NCI-H1694 (cell line): ENCODE measurements around the gene C16orf46.
"Not testable (repeated sequence)": the region's sequence is repeated elsewhere in the genome, so short reads cannot be mapped to it uniquely, and the experiment has no call there.

Experiments used
- DNase-seq: peaks from one replicate; lab custom pipeline; 2025; lab: John Stamatoyannopoulos, UW

C16orf46 gene

GRCh38 chr16:81077076-81077940, at the start of gene C16orf46:
Gene C16orf46, minus strand, starts transcription at chr16:81077238. Its CDS starts 13,283 bp downstream, at chr16:81063955.
- DNase-seq: peak; percentile 67

- DNase-seq: no peak
These were observed 46.2 kb upstream of the C16orf46 start for GRCh38 chr16:81123092-81123852.

GRCh38 chr16:81121474-81121990, 44.5 kb upstream of the C16orf46 start:
- DNase-seq: no peak

GRCh38 chr16:81117436-81117835, 40.4 kb upstream of the C16orf46 start:
- DNase-seq: no peak

- DNase-seq: no peak
These were observed 39.2 kb upstream of the C16orf46 start for GRCh38 chr16:81116285-81116684.

- no peak for DNase-seq
These were observed 35.4 kb upstream of the C16orf46 start for GRCh38 chr16:81112453-81112852.

- not testable (repeated sequence) for DNase-seq
These were observed 32.2 kb upstream of the C16orf46 start for GRCh38 chr16:81109274-81109673.

- DNase-seq: no peak
These were observed 30.5 kb upstream of the C16orf46 start for GRCh38 chr16:81107511-81107910.

- DNase-seq: no peak
These were observed 29.9 kb upstream of the C16orf46 start for GRCh38 chr16:81106826-81107503.

GRCh38 chr16:81105946-81106345, 28.9 kb upstream of the C16orf46 start:
- no peak for DNase-seq

GRCh38 chr16:81101702-81102101, 24.7 kb upstream of the C16orf46 start:
- DNase-seq: no peak

GRCh38 chr16:81099958-81100357, 22.9 kb upstream of the C16orf46 start:
- no peak for DNase-seq

- DNase-seq: no peak
These were observed 20.2 kb upstream of the C16orf46 start for GRCh38 chr16:81097230-81097629.

GRCh38 chr16:81096715-81097208, 19.7 kb upstream of the C16orf46 start:
- DNase-seq: no peak

GRCh38 chr16:81095953-81096714, 19.1 kb upstream of the C16orf46 start, which contains the start of gene GCSH:
Gene GCSH, minus strand, starts transcription at chr16:81096395. Its CDS starts 117 bp downstream, at chr16:81096278.
- peak; percentile 86 for DNase-seq

- DNase-seq: no peak
These were observed 18.6 kb upstream of the C16orf46 start for GRCh38 chr16:81095653-81095952.

GRCh38 chr16:81094771-81095251, 17.8 kb upstream of the C16orf46 start:
- DNase-seq: no peak

- DNase-seq: no peak
These were observed 11.8 kb upstream of the C16orf46 start for GRCh38 chr16:81088836-81089235.

GRCh38 chr16:81081014-81081413, 4.0 kb upstream of the C16orf46 start:
- DNase-seq: no peak

GRCh38 chr16:81080233-81080632, 3.2 kb upstream of the C16orf46 start:
- DNase-seq: no peak

GRCh38 chr16:81076566-81077075, 417 bp downstream of the C16orf46 start:
- peak; percentile 77 for DNase-seq
